ENCODE data around the gene DENND2D. TPM values are rescaled to one million over a fixed set of nuclear protein-coding genes. Genes with fewer than 3 reads are reported as not detected.
A peak's percentile ranks its signal among the peaks of the same experiment; 100 is the strongest.

Gene DENND2D
- total and polyA plus RNA-seq, 9 of the 15 experiments (the other 6 are each of a cell fraction or from before 2014, with no cell fraction given) = 0.08 to 0.44 (median 0.13) TPM; not detected in 6

- TF ChIP-seq, protein P1, sequence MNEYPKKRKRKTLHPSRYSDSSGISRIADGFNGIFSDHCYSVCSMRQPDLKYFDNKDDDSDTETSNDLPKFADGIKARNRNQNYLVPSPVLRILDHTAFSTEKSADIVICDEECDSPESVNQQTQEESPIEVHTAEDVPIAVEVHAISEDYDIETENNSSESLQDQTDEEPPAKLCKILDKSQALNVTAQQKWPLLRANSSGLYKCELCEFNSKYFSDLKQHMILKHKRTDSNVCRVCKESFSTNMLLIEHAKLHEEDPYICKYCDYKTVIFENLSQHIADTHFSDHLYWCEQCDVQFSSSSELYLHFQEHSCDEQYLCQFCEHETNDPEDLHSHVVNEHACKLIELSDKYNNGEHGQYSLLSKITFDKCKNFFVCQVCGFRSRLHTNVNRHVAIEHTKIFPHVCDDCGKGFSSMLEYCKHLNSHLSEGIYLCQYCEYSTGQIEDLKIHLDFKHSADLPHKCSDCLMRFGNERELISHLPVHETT (CRISPR knock-in tag; conservative IDR thresholded peaks at IDR 0.05 in 1 of 2, IDR thresholded peaks at IDR 0.05 in 1 of 2) = peak in 1 of 2 experiments; percentile 23; a peak in 1 of 4 replicates
- TF ChIP-seq USF2 (CRISPR knock-in tag; IDR thresholded peaks at IDR 0.05) (peak; percentile 7; the same call in 1 of the 2 replicates), ZNF511 (CRISPR knock-in tag; IDR thresholded peaks at IDR 0.05) (no peak), PCBP2 (IDR thresholded peaks at IDR 0.05; ENCODE audit: low read depth, low read length, poor library complexity, severe bottlenecking) (no peak), ID3 (CRISPR knock-in tag; IDR thresholded peaks at IDR 0.05) (no peak), ID3 (tag; IDR thresholded peaks at IDR 0.05) (peak; percentile 38; the same call in 1 of the 2 replicates), E2F5 (CRISPR knock-in tag; IDR thresholded peaks at IDR 0.05) (no peak), FOXA3 (CRISPR knock-in tag; conservative IDR thresholded peaks at IDR 0.05 in 1 of 2, IDR thresholded peaks at IDR 0.05 in 1 of 2) (no peak), UBTF (IDR thresholded peaks at IDR 0.05; ENCODE audit: borderline replicate concordance in 1 of 2, low read depth in 2 of 2, low read length in 2 of 2) (no peak), SUPT5H (IDR thresholded peaks at IDR 0.05) (no peak), SMAD1 (IDR thresholded peaks at IDR 0.05; ENCODE audit: low read depth, low read length, partially characterized antibody) (no peak), SNIP1 (IDR thresholded peaks at IDR 0.05; ENCODE audit: low read depth) (no peak)
- TF ChIP-seq, protein P2, sequence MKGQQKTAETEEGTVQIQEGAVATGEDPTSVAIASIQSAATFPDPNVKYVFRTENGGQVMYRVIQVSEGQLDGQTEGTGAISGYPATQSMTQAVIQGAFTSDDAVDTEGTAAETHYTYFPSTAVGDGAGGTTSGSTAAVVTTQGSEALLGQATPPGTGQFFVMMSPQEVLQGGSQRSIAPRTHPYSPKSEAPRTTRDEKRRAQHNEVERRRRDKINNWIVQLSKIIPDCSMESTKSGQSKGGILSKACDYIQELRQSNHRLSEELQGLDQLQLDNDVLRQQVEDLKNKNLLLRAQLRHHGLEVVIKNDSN (CRISPR knock-in tag; IDR thresholded peaks at IDR 0.05) = peak; percentile 67
- TF ChIP-seq, protein P3, sequence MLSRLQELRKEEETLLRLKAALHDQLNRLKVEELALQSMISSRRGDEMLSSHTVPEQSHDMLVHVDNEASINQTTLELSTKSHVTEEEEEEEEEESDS (CRISPR knock-in tag; IDR thresholded peaks at IDR 0.05) = no peak
- TF ChIP-seq, protein P4, sequence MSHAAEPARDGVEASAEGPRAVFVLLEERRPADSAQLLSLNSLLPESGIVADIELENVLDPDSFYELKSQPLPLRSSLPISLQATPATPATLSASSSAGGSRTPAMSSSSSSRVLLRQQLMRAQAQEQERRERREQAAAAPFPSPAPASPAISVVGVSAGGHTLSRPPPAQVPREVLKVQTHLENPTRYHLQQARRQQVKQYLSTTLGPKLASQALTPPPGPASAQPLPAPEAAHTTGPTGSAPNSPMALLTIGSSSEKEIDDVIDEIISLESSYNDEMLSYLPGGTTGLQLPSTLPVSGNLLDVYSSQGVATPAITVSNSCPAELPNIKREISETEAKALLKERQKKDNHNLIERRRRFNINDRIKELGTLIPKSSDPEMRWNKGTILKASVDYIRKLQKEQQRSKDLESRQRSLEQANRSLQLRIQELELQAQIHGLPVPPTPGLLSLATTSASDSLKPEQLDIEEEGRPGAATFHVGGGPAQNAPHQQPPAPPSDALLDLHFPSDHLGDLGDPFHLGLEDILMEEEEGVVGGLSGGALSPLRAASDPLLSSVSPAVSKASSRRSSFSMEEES (CRISPR knock-in tag; IDR thresholded peaks at IDR 0.05) = no peak
Measured at GRCh38 chr1:111199881-111200801, at the start of gene DENND2D (continued).

Data from K562 (cell line).